Neural cell (in vitro differentiated cells): Measurements from ENCODE around the gene ACVR1.

Experiments
- CTCF ChIP-seq: fragments of 450-650 bp; IDR thresholded peaks from 2 replicates; pipeline ENCODE4 v1.5.1; 2014; ENCODE audit warnings: antibody characterized with exemption, mild to moderate bottlenecking, moderate library complexity; ENCODE audit not compliant: poor library complexity, severe bottlenecking
- EP300 ChIP-seq: fragments of 450-650 bp; conservative IDR thresholded peaks from 2 replicates; pipeline ENCODE4 v1.6.1; 2014; ENCODE audit warnings: antibody characterized with exemption, mild to moderate bottlenecking, moderate library complexity; ENCODE audit not compliant: poor library complexity, severe bottlenecking
- REST ChIP-seq: IDR thresholded peaks from 2 replicates; pipeline ENCODE4 v1.6.1; 2012; ENCODE audit warnings: borderline replicate concordance
- TAF1 ChIP-seq: IDR thresholded peaks from 2 replicates; pipeline ENCODE4 v1.6.1; 2012; ENCODE audit warnings: low read depth

- TF ChIP-seq CTCF (no peak), TAF1 (no peak), EP300 (no peak), REST (no peak)
These were observed 90.1 kb downstream of the ACVR1 start for GRCh38 chr2:157785866-157786662.
